Measurements from ENCODE around the gene ITPKC. TPM values are rescaled to one million over a fixed set of nuclear protein-coding genes. Genes with fewer than 3 reads are reported as not detected.

Gene ITPKC
- total RNA-seq, 6 experiments from 2014 or later: 9.2 to 14.9 (median 10.5) TPM

GRCh38 chr19:40690050-40690692, 26.7 kb upstream of the ITPKC start, which contains the start of gene NUMBL:
NUMBL (minus strand) TSS chr19:40690651; CDS start chr19:40690483, 168 bp downstream.
- peaks cover 14% of the 10 kb centered on the region for H3K36me3 Mint-ChIP-seq (ENCODE audit: low read depth)
- DNase-seq: no peak
- peak within 1 kb of the TSS; percentile 97 for H3K27ac Mint-ChIP-seq
- H3K27me3 Mint-ChIP-seq (ENCODE audit: insufficient read depth): peaks cover 5% of the 10 kb centered on the region; the same call in 1 of the 2 replicates
- no peak for TF ChIP-seq CTCF (IDR thresholded peaks at IDR 0.05)
- H3K4me3 Mint-ChIP-seq: peak within 1 kb of the TSS; percentile 88
- H3K9me3 Mint-ChIP-seq: no peaks in the 10 kb centered on the region
- H3K4me1 Mint-ChIP-seq (ENCODE audit: low read depth): peaks cover 5% of the 10 kb centered on the region; the same call in 1 of the 2 replicates

- H3K9me3 Mint-ChIP-seq: no peaks in the 10 kb centered on the region
- no peak for TF ChIP-seq CTCF (IDR thresholded peaks at IDR 0.05)
- H3K27ac Mint-ChIP-seq: peak overlapping the region; percentile 97
- peak; percentile 85 for DNase-seq
- H3K27me3 Mint-ChIP-seq (ENCODE audit: insufficient read depth): peaks cover 3% of the 10 kb centered on the region; the same call in 1 of the 2 replicates
- peaks cover 7% of the 10 kb centered on the region for H3K36me3 Mint-ChIP-seq (ENCODE audit: low read depth)
- H3K4me3 Mint-ChIP-seq: peak overlapping the region; percentile 88
- H3K4me1 Mint-ChIP-seq (ENCODE audit: low read depth): peaks cover 5% of the 10 kb centered on the region; the same call in 1 of the 2 replicates
Observed at GRCh38 chr19:40690693-40691420, 26.1 kb upstream of the ITPKC start.

- H3K27ac Mint-ChIP-seq: peak overlapping the region; percentile 97
- H3K27me3 Mint-ChIP-seq (ENCODE audit: insufficient read depth): peaks cover 3% of the 10 kb centered on the region; the same call in 1 of the 2 replicates
- no peak for DNase-seq
- TF ChIP-seq CTCF (IDR thresholded peaks at IDR 0.05): no peak
- H3K36me3 Mint-ChIP-seq (ENCODE audit: low read depth): peaks cover under 1% of the 10 kb centered on the region
- H3K4me1 Mint-ChIP-seq (ENCODE audit: low read depth): peaks cover 5% of the 10 kb centered on the region; the same call in 1 of the 2 replicates
- H3K9me3 Mint-ChIP-seq: no peaks in the 10 kb centered on the region
- H3K4me3 Mint-ChIP-seq: peak overlapping the region; percentile 88; the same call in 1 of the 2 replicates
Observed at GRCh38 chr19:40691421-40692211, 25.3 kb upstream of the ITPKC start.

- DNase-seq: no peak
- Mint-ChIP-seq H3K27me3 (ENCODE audit: insufficient read depth) (peaks cover 3% of the 10 kb centered on the region; the same call in 1 of the 2 replicates), H3K27ac (no peak overlapping the region), H3K9me3 (no peaks in the 10 kb centered on the region), H3K4me3 (no peak overlapping the region), H3K4me1 (ENCODE audit: low read depth) (peaks cover 5% of the 10 kb centered on the region; the same call in 1 of the 2 replicates), H3K36me3 (ENCODE audit: low read depth) (no peaks in the 10 kb centered on the region; the same call in 1 of the 2 replicates)
- no peak for TF ChIP-seq CTCF (IDR thresholded peaks at IDR 0.05)
Observed at GRCh38 chr19:40692212-40692551, 24.7 kb upstream of the ITPKC start.

- Mint-ChIP-seq H3K4me3 (no peak overlapping the region), H3K36me3 (ENCODE audit: low read depth) (no peaks in the 10 kb centered on the region; the same call in 1 of the 2 replicates), H3K27me3 (ENCODE audit: insufficient read depth) (peaks cover 3% of the 10 kb centered on the region; the same call in 1 of the 2 replicates), H3K4me1 (ENCODE audit: low read depth) (peaks cover 5% of the 10 kb centered on the region; the same call in 1 of the 2 replicates), H3K9me3 (no peaks in the 10 kb centered on the region), H3K27ac (no peak overlapping the region)
- TF ChIP-seq CTCF (IDR thresholded peaks at IDR 0.05): no peak
- no peak for DNase-seq
Observed at GRCh38 chr19:40693150-40693788, 23.6 kb upstream of the ITPKC start.
